ENCODE measurements around the gene CACNA1C.

The CACNA1C gene

DNA sequence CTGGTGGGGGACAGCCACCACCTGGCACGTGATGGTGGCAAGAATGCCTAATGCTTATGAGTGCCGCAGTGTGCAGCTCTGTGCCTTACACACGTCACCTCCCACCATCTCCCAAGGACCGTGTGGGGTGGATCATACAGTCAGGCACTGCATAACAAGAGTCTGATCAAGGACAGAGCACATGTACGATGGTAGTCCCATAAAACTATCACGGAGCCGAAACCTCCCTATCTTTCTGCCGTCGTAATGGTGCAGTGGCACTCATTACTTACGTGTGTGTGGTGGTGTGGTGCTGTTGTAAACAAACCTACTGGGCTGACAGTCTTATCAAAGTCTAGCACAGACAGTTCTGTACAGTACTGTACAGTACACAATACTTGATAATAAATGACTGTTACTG, 89.3 kb downstream of the CACNA1C start:
- no peak for DNase-seq

DNA sequence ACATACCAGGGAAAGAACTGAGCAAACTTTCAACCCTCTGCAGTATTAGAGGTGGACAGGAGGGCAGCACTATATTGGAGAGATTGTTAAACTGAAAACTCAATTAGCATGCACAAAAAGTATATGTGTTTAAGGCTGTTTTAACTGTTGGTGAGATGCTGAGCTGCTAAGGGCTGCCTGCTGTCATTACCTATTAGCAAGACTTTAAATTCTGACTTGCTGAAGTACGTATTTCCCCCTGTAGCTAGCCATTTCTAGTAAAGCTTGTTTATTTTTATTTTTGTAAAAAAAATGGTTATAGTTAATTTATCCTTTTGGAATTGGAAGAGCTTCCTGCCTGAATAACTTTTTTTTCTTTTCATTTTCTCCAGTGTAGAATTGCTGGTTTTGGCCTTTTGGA, 92.2 kb downstream of the CACNA1C start:
- no peak for DNase-seq

GRCh38 chr12:2145433-2145998, 92.7 kb downstream of the CACNA1C start:
- DNase-seq: no peak

DNA sequence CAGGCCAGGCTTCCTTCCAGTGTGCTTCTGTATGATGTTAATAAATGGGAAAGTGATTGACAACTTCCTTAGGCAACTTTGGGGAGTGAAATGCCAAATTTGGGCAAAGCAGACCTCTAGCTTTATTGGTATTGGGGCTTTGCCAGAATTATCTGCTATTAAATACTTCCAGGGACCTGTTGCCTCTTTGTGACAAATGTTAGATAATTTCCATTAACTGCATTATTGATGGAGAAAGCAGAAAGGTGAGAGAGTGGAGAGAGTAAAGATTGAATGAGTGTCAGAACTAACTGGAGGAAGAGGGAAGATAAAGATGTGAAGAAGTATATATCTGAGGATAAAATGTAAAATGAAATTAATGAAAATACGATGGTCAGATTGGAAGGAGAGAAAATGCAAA, 94.5 kb downstream of the CACNA1C start:
- DNase-seq: no peak

- no peak for DNase-seq
These were observed 96.3 kb downstream of the CACNA1C start for GRCh38 chr12:2149091-2149490.

DNA sequence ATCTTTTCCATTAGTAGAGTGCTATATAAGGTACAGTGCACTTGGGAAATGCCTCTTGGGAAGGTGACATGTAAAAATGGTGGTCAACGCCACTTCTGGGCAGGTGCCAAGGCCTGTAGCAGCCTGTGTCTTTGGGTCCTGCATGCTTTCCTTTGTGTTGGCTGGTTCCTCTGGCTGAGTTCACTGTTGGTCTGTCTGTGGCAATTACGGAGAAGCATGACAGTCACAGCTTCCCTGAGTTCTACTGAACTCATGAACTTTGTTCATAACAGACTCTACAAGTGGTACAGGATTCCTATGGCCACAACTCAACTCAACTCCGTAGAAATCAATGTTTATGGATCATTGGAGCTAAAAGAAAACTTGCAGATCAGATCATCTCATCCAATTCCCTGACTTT, 98.0 kb downstream of the CACNA1C start:
- DNase-seq: no peak

- no peak for DNase-seq
These were observed 98.6 kb downstream of the CACNA1C start for GRCh38 chr12:2151391-2151790.

GRCh38 chr12:2152134-2152533, 99.3 kb downstream of the CACNA1C start:
- no peak for DNase-seq

- DNase-seq: no peak
These were observed 101.3 kb downstream of the CACNA1C start for GRCh38 chr12:2154050-2154449.

DNA sequence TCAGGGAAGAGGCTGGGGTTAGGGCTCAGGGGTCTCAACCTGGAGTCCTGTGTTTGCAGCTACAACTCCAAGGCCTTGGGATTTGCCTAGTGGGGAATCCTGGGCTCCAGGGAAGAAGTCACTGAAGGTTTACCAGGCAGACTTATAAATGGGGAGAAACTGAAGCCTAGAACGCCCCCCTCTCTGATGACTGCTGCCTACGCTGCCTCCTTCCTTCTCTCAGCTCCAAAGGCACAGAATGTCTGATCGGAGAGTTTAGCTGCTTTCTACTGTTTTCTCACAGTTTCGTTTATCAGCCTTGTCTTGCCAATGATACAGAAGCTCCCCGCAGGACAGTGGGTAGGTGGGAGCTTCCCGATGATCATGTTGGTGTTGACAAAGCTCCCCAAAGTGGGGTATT, 101.7 kb downstream of the CACNA1C start:
- DNase-seq: no peak

- no peak for DNase-seq
These were observed 103.5 kb downstream of the CACNA1C start for GRCh38 chr12:2156333-2156732.

DNA sequence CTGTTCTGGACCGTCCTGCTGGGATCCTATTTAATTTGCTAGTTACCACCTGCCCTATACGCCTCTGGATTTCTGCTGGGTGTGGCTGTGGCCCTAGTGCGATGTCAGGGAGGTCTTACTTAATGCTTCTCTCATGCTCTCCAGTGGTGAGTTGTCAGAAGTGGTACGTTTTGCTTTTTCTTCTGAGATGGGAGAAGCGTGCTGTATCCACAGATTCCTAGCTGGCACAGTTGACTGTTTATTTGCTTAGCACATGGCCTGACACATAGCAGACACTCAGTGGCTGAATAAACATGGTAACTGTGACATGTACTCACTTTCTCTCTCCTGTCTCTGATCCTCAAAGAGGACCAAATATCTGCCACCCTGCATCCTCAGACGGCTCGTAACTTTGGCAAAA, 107.3 kb downstream of the CACNA1C start:
- DNase-seq: no peak

- no peak for DNase-seq
These were observed 108.7 kb downstream of the CACNA1C start for GRCh38 chr12:2161473-2161872.

DNA sequence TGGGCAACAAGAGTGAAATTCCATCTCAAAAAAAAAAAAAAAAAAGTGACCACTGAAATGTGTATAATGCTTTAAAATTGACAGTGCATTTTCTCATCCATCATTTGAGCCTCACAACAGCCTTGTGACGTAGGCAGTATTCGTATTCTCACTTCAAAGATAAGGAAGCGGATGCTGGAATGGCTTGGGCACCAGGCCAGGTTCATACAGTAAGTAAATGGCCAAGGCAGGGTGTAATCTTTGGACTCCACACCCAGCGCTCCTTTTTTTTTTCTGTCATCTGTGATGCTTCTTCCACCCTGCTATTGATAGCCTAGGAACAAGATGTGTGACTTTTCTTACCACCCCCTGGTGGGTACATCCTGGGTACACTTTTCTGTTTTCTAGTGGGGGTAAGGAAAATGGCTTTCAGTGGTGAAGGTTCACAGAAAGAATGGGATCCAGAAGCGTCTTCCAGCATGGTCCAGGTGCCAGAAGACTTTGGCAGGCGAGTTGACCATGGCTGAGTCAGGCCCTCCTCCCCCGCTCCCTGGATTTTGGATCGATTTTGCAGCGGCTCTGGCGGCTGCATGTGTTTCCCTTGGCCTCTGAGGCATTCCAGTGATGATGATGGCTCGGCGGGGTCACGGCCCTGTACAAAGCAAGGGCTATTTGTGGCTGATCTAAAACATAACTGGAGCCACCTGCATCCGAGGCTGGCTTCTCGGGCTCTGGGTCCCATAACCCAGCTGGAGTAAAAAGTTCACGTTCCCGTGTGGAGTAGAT, 110.6 kb downstream of the CACNA1C start:
- DNase-seq: no peak

DNA sequence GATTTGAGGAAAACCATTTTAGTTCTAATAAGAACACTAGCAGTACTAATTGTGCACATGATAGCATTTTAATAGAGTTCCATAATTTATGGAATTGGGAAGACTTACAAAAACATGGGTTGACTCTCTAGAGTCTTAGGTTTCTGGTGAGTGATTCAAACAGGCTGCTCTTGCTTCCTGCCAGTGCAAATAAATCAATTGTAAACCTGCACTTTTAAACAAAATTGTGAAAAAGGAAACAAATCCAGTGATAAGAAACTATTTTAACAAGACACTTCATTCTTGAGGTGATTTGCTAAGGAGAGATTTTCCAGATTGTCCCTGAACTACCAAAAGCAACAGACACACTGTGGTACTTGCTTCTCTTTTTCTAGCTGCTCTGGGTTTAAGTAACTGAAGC, 112.2 kb downstream of the CACNA1C start:
- DNase-seq: no peak

GRCh38 chr12:2165927-2166326, 113.1 kb downstream of the CACNA1C start:
- DNase-seq: no peak

DNA sequence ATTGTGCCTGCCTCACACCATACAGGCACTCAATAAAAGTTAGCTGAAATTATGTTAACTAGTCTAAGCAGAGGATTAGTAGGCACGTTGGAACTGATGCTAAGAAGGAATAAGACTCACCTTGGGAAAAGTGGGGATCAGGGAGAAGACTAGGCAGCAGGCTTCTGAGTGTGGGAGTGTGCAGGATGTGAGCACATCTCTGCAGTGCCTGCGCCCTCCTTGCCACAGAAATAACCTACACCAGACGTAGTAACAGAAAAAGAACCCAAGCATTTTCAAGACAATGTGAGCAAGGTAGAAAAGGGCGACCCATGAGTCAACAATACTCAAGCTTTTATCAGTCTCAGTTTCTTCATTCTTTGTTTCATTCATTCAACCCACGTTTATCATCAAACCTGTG, 113.9 kb downstream of the CACNA1C start:
- no peak for DNase-seq

GRCh38 chr12:2167231-2167630, 114.4 kb downstream of the CACNA1C start:
- no peak for DNase-seq

- no peak for DNase-seq
These were observed 116.0 kb downstream of the CACNA1C start for GRCh38 chr12:2168808-2169207.

- DNase-seq: no peak
These were observed 116.7 kb downstream of the CACNA1C start for GRCh38 chr12:2169489-2169888.

- DNase-seq: no peak
These were observed 117.2 kb downstream of the CACNA1C start for GRCh38 chr12:2169940-2170339.

GRCh38 chr12:2170376-2170775, 117.6 kb downstream of the CACNA1C start:
- no peak for DNase-seq

GRCh38 chr12:2171672-2172426, 119.1 kb downstream of the CACNA1C start:
- DNase-seq: no peak

Data from activated gamma-delta T cell (primary cell).